B cell (primary cell): Measurements from ENCODE around the gene NAT8. TPM values are rescaled to one million over a fixed set of nuclear protein-coding genes. Genes with fewer than 3 reads are reported as not detected.

Source experiments
- ATAC-seq: fragments of 200-7000 bp; cut with Tn5 transposase; one replicate; pipeline ENCODE4 v1.10.0; 2021; ENCODE audit warnings: low read depth, mild to moderate bottlenecking, moderate number of reproducible peaks, moderate library complexity
- CTCF ChIA-PET: fragments of 350-600 bp; sonication (Branson Sonifier 250); formaldehyde crosslinking; loops from one replicate; lab custom pipeline; 2021; ENCODE audit warnings: antibody characterized with exemption, inconsistent platforms; lab: Charles Lee
- POLR2A ChIA-PET: fragments of 350-600 bp; sonication (Branson Sonifier 250); formaldehyde crosslinking; loops from one replicate; lab custom pipeline; 2021; ENCODE audit warnings: antibody characterized with exemption; lab: Charles Lee
- DNase-seq: peaks from one replicate; pipeline ENCODE4 v3.0.0; 2013
- H2AFZ ChIP-seq: 2 replicates; pipeline ENCODE4 v1.6.1; 2012; ENCODE audit warnings: mild to moderate bottlenecking, low read depth, low read length; ENCODE audit not compliant: insufficient read depth, poor library complexity, severe bottlenecking
- H3K27ac ChIP-seq, 2 donors: 1 replicate in 1 of 2; 2 replicates in 1 of 2; pipeline ENCODE4 v1.5.1; 2012 to 2013; ENCODE audit warnings: low read length in 2 of 2, mild to moderate bottlenecking in 2 of 2, moderate library complexity in 1 of 2
- H3K27me3 ChIP-seq, 4 experiments: fragments of 200-600 bp in 1 of 4; sonication (generic) in 1 of 4; replicated peaks in 1 of 4; 1 replicate in 2 of 4; 2 replicates in 2 of 4; pipeline versions ENCODE4 v1.6.1 to v1.7.0; 2013 to 2016; ENCODE audit warnings: low read length in 3 of 4, mild to moderate bottlenecking in 2 of 4, mixed read lengths in 1 of 4, moderate library complexity in 1 of 4; ENCODE audit not compliant: insufficient read depth in 4 of 4, control insufficient read depth in 3 of 4; ENCODE audit errors: control extremely low read depth in 1 of 4
- H3K36me3 ChIP-seq, 2 experiments: replicated peaks in 1 of 2; 1 replicate in 1 of 2; 2 replicates in 1 of 2; pipeline versions ENCODE4 v1.6.1 to v1.7.1; 2013; ENCODE audit warnings: low read length in 1 of 2; ENCODE audit not compliant: insufficient read depth in 2 of 2, control insufficient read depth in 1 of 2; ENCODE audit errors: control extremely low read depth in 1 of 2, extremely low read depth in 1 of 2
- H3K4me1 ChIP-seq, 2 donors: fragments of 200-600 bp in 1 of 2; sonication (generic) in 1 of 2; 1 replicate in 1 of 2; 2 replicates in 1 of 2; pipeline versions ENCODE4 v1.5.1 to v1.6.1; 2013 to 2017; ENCODE audit warnings: low read length in 2 of 2; ENCODE audit not compliant: control insufficient read depth in 2 of 2, insufficient read depth in 2 of 2
- H3K4me2 ChIP-seq: replicated peaks from 2 replicates; pipeline ENCODE3; 2012; ENCODE audit warnings: mild to moderate bottlenecking, low read depth, low read length; ENCODE audit not compliant: poor library complexity, severe bottlenecking
- H3K4me3 ChIP-seq, 5 experiments: fragments of 200-600 bp in 1 of 5; sonication (generic) in 1 of 5; 1 replicate in 3 of 5; 2 replicates in 2 of 5; pipeline versions ENCODE4 v1.5.1 to v1.7.0; 2011 to 2016; ENCODE audit warnings: low read length in 4 of 5, mild to moderate bottlenecking in 4 of 5, low read depth in 2 of 5, control low read depth in 1 of 5, moderate library complexity in 1 of 5; ENCODE audit not compliant: insufficient read depth in 1 of 5; ENCODE audit errors: control extremely low read depth in 1 of 5, extremely low read depth in 1 of 5
- H3K79me2 ChIP-seq: fragments of 200-600 bp; sonication (generic); one replicate; pipeline ENCODE4 v1.6.0; 2016; ENCODE audit warnings: low read length; ENCODE audit not compliant: control insufficient read depth, insufficient read depth
- H3K9ac ChIP-seq: fragments of 200-600 bp; sonication (generic); 2 replicates; pipeline ENCODE4 v1.6.1; 2017; ENCODE audit warnings: mild to moderate bottlenecking, low read length, moderate library complexity
- H3K9me3 ChIP-seq, 3 donors: one replicate each; pipeline versions ENCODE4 v1.6.1 to v1.7.1; 2013; ENCODE audit warnings: low read length in 2 of 3; ENCODE audit not compliant: control insufficient read depth in 2 of 3, insufficient read depth in 1 of 3; ENCODE audit errors: control extremely low read depth in 1 of 3
- H4K20me1 ChIP-seq: 2 replicates; pipeline ENCODE4 v1.6.0; 2012; ENCODE audit warnings: mild to moderate bottlenecking, low read length; ENCODE audit not compliant: insufficient read depth, control insufficient read depth, poor library complexity, severe bottlenecking
- H3K27ac Mint-ChIP-seq: one replicate; pipeline ENCODE4 v1.8.0; 2021; ENCODE audit warnings: mixed read lengths
- H3K27me3 Mint-ChIP-seq: one replicate; pipeline ENCODE4 v1.8.0; 2021; ENCODE audit warnings: mixed read lengths
- H3K4me1 Mint-ChIP-seq: one replicate; pipeline ENCODE4 v1.8.0; 2021; ENCODE audit warnings: mixed read lengths
- H3K4me3 Mint-ChIP-seq: one replicate; pipeline ENCODE4 v1.8.0; 2021; ENCODE audit warnings: mixed read lengths
- H3K9me3 Mint-ChIP-seq: one replicate; pipeline ENCODE4 v1.8.0; 2022; ENCODE audit warnings: mixed read lengths; ENCODE audit not compliant: insufficient read depth
- CTCF ChIP-seq: fragments of 200-600 bp; IDR thresholded peaks from one replicate; pipeline ENCODE4 v1.8.0; 2022; ENCODE audit warnings: antibody characterized with exemption, mild to moderate bottlenecking
- EZH2 ChIP-seq: IDR thresholded peaks from 2 replicates; pipeline ENCODE4 v1.6.1; 2012; ENCODE audit warnings: borderline replicate concordance, low read depth, mild to moderate bottlenecking, moderate library complexity, low read length; ENCODE audit not compliant: insufficient read depth, poor library complexity, severe bottlenecking
- WGBS: methylation state at CpG from one replicate; pipeline ENCODE4 v1.1.5; 2013; ENCODE audit warnings: missing lambda C conversion rate; ENCODE audit not compliant: insufficient coverage; 5-methylcytosine and 5-hydroxymethylcytosine counted together
- intact Hi-C: fragments of 100-400 bp; cut with micrococcal nuclease; formaldehyde crosslinking; loops from one replicate; pipeline ENCODE4 v1.10.0; 2022
- polyA plus RNA-seq: library from polyadenylated mRNA; depleted of rRNA; stranded (reverse); fragments of >200 nt; gene quantifications from 2 replicates; pipeline ENCODE4 v1.2.3, GENCODE V29; 2012
- total RNA-seq, 2 donors: library from RNA; stranded (reverse); fragments of 120-200 nt in 1 of 2; gene quantifications; 1 replicate in 1 of 2; 2 replicates in 1 of 2; pipeline versions ENCODE4 v1.2.3 to v1.2.4, GENCODE V29; 2013 to 2022

Gene NAT8
- total and polyA plus RNA-seq, 2 donors (not counting 1 experiment from before 2014, with no cell fraction given) = not detected

- no peak overlapping the region for H3K4me3 Mint-ChIP-seq
- H4K20me1 ChIP-seq = no peaks in the 10 kb centered on the region
- H3K4me3 ChIP-seq = no peak overlapping the region
- peaks cover 0 to 10% (median 3%) of the 10 kb centered on the region in 3 donors for H3K9me3 ChIP-seq
- no peaks in the 10 kb centered on the region for H3K79me2 ChIP-seq
- no peak for ATAC-seq
- intact Hi-C loops = loop anchor here (2.0 kb wide), 1 partner anchor 57 kb away; no protein-coding TSS in a partner anchor
- H3K4me1 Mint-ChIP-seq = no peaks in the 10 kb centered on the region
- H3K4me1 ChIP-seq = no peaks in the 10 kb centered on the region
- H3K27me3 Mint-ChIP-seq = peaks cover 36% of the 10 kb centered on the region
- H3K27me3 ChIP-seq = peaks cover 0 to 3% (median 0%) of the 10 kb centered on the region in 4 experiments
- no peak overlapping the region for H3K27ac ChIP-seq
- H3K4me2 ChIP-seq = no peak overlapping the region
- no peaks in the 10 kb centered on the region for H3K9me3 Mint-ChIP-seq
- CTCF ChIA-PET = no interaction called here
- DNase-seq = no peak
- no peak overlapping the region for H3K9ac ChIP-seq
- no peak for TF ChIP-seq EZH2
- 100% methylated on average over 1 of the region's 3 CpGs for WGBS
- H3K36me3 ChIP-seq = no peaks in the 10 kb centered on the region
- no peak overlapping the region for H3K27ac Mint-ChIP-seq
- POLR2A ChIA-PET = no interaction called here
- H2AFZ ChIP-seq = no peak overlapping the region
These were observed 507 bp downstream of the NAT8 start for GRCh38 chr2:73641767-73642062.

- H3K4me2 ChIP-seq = no peak overlapping the region
- ATAC-seq (no peak), DNase-seq (no peak)
- no peak overlapping the region for H2AFZ ChIP-seq
- whole genome bisulfite sequencing = 93% methylated on average over 19 of the region's 19 CpGs
- H3K27ac ChIP-seq = no peak overlapping the region
- no peaks in the 10 kb centered on the region for H3K4me1 ChIP-seq
- no peaks in the 10 kb centered on the region for H3K36me3 ChIP-seq
- ChIA-PET POLR2A (no interaction called here), CTCF (no interaction called here)
- no peak overlapping the region for H3K9ac ChIP-seq
- intact Hi-C loops = loop anchor here (2.0 kb wide), 1 partner anchor 58 kb away; no protein-coding TSS in a partner anchor
- TF ChIP-seq CTCF = no peak
- no peak for TF ChIP-seq EZH2
- Mint-ChIP-seq H3K4me3 (no peak overlapping the region), H3K27me3 (peaks cover 32% of the 10 kb centered on the region), H3K4me1 (no peaks in the 10 kb centered on the region), H3K9me3 (no peaks in the 10 kb centered on the region), H3K27ac (no peak overlapping the region)
- H3K79me2 ChIP-seq = no peaks in the 10 kb centered on the region
- no peak overlapping the region for H3K4me3 ChIP-seq
- H3K27me3 ChIP-seq = peaks cover 0 to 3% (median 0%) of the 10 kb centered on the region in 4 experiments
- H4K20me1 ChIP-seq = no peaks in the 10 kb centered on the region
- peaks cover 0 to 10% (median 3%) of the 10 kb centered on the region in 3 donors for H3K9me3 ChIP-seq
These were observed 1.1 kb downstream of the NAT8 start for GRCh38 chr2:73640946-73641766.
